Fibroblast of pulmonary artery (primary cell): ENCODE data around the gene SH2B3.

Experiments
- DNase-seq: peaks from one replicate; pipeline ENCODE4 v3.0.0-alpha.2; 2010; ENCODE audit warnings: low read depth
- H3K4me3 ChIP-seq: replicated peaks from 2 replicates; pipeline ENCODE4 v1.5.1; 2011; ENCODE audit warnings: low read depth, mild to moderate bottlenecking, control low read depth, low read length, moderate library complexity
- CTCF ChIP-seq: IDR thresholded peaks from 2 replicates; pipeline ENCODE4 v1.5.1; 2011; ENCODE audit warnings: mild to moderate bottlenecking, control low read depth, low read length, inconsistent platforms; ENCODE audit errors: missing control alignments

The SH2B3 gene

GRCh38 chr12:111445726-111446581 lies 40.2 kb downstream of the SH2B3 start:
- TF ChIP-seq CTCF = no peak
- peak; percentile 75 for DNase-seq
- H3K4me3 ChIP-seq = no peak overlapping the region

- TF ChIP-seq CTCF = no peak
- H3K4me3 ChIP-seq = no peak overlapping the region
- no peak for DNase-seq
These were observed 41.2 kb downstream of the SH2B3 start for GRCh38 chr12:111446631-111447570.

GRCh38 chr12:111447571-111448265 lies 42.0 kb downstream of the SH2B3 start:
- no peak for TF ChIP-seq CTCF
- DNase-seq = no peak

GRCh38 chr12:111448266-111448830 lies 42.6 kb downstream of the SH2B3 start:
- H3K4me3 ChIP-seq = no peak overlapping the region
- TF ChIP-seq CTCF = no peak
- DNase-seq = no peak

More at GRCh38 chr12:111447571-111448265, 42.0 kb downstream of the SH2B3 start:
- H3K4me3 ChIP-seq = no peak overlapping the region

- no peak for DNase-seq
- TF ChIP-seq CTCF = no peak
- H3K4me3 ChIP-seq = no peak overlapping the region
These were observed 43.4 kb downstream of the SH2B3 start for GRCh38 chr12:111448846-111449790.
